GM19239 (cell line): ENCODE data around the gene DTX3.

Source experiments
- DNase-seq: peaks from one replicate; pipeline ENCODE4 v3.0.0; 2011; ENCODE audit warnings: low spot score; ENCODE audit not compliant: insufficient read length
- FAIRE-seq: peaks from 2 replicates; lab custom pipeline; 2011; peaks lifted over from hg19 to GRCh38; lab: Jason Lieb, UNC

Gene DTX3

DNA sequence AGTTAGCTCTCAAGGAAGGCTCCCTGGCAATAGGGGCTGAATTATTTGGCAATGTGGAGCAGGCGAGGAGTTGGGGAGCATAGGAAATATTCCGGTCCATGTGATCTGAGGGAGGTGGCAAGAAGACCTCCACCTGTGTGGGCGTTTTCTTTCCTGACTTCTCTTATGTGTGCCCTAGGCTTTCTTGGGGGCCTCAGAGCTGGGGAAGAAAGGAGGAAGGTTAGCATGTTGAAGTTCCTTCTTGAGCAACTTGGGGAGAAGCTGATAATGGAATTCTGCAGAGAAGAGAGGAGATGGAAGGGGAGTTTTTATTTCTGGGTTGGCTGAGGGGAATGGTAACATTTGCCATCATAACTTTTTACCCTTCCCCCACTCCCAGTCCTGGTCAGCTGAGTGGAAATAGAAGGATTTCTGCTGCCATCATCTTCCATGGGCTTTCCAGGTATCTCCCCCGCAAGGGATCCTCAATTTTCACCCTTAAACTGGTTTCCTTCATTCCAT lies 1.2 kb downstream of the DTX3 start:
- DNase-seq = no peak
- FAIRE-seq = no peak

GRCh38 chr12:57606399-57606798 lies 1.8 kb downstream of the DTX3 start:
- FAIRE-seq = no peak
- DNase-seq = no peak

DNA sequence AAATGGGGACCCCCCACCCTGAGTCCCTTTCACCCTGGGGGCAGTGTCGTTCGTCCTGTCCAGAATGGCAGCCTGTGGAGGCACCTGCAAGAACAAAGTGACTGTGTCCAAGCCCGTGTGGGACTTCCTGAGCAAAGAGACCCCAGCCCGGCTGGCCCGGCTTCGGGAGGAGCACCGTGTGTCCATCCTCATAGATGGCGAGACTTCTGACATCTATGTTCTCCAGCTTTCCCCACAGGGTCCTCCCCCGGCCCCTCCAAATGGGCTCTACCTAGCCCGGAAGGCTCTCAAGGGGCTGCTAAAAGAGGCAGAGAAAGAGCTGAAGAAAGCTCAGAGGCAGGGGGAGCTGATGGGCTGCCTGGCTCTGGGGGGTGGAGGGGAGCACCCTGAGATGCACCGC lies 2.2 kb downstream of the DTX3 start:
- DNase-seq (no peak), FAIRE-seq (no peak)

DNA sequence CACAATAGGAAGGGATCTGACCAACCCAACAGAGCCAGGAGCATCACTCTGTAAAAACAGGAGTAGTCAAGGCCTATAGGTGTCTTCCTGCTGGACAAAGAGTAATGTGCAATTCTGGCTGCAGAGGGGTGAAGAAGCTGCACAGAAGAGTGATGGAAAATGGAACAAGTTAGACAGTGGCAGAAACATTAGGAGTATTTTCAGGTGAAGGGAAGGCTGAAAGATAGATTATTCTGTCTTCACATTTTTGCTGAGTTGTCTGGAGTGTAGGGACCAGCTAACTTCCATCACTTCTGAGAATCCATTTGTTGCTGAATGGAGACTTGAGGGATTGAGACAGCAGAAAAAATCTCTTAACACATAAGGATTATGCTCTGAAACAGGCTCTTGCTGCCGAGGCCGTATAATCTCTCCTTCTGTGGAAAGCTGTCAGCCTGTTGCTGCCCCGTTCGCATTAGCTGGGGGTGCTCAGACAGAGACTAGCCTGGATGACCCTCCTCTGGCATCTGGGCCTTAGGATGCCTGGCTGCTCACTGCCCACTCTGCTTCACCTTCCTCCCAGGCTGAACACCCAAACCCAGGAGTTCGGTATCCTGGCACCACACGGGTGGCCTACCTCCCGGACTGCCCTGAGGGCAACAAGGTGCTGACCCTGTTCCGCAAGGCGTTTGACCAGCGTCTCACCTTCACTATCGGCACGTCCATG lies 3.5 kb downstream of the DTX3 start:
- no peak for DNase-seq
- no peak for FAIRE-seq

GRCh38 chr12:57609101-57609780 lies 4.6 kb downstream of the DTX3 start:
- DNase-seq = no peak
- no peak for FAIRE-seq

- no peak for FAIRE-seq
- DNase-seq = no peak
These were observed 5.3 kb downstream of the DTX3 start for GRCh38 chr12:57609781-57610553.

- no peak for FAIRE-seq
- DNase-seq = no peak
These were observed 6.0 kb downstream of the DTX3 start for GRCh38 chr12:57610554-57611107.

- DNase-seq = peak; percentile 73
- FAIRE-seq = no peak
These were observed 6.6 kb downstream of the DTX3 start, which contains the start of gene ARHGEF25 for GRCh38 chr12:57611108-57611826. TSS of gene ARHGEF25 (plus strand) at chr12:57611435. CDS start at chr12:57611895, 460 bp downstream.

- FAIRE-seq (no peak), DNase-seq (no peak)
These were observed 7.4 kb downstream of the DTX3 start for GRCh38 chr12:57611827-57612710.

DNA sequence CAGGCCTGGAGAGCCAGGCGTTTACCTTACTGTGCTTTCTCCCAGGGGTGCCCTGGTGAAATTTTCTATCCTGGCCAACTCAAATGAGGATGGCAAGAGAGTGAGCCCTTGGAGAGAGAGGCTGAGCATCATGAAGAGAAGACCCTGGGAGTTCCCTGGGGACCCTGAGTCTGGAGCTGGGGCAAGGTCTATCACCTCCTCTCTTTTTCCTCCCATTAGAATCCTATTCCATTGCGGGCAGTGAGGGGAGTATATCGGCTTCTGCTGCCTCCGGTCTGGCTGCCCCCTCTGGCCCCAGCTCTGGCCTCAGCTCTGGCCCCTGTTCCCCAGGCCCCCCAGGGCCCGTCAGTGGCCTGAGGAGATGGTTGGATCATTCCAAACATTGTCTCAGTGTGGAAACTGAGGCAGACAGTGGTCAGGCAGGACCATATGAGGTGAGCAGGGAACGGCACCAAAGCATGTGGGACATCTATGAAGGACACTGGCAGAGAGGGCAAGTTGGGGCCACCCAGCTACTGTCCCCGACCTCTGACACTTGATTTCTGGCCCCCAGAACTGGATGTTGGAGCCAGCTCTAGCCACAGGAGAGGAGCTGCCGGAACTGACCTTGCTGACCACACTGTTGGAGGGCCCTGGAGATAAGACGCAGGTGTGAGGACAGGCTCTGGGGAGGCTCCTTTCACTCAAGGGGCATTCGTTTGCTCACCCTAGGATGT lies 8.2 kb downstream of the DTX3 start:
- no peak for FAIRE-seq

DNA sequence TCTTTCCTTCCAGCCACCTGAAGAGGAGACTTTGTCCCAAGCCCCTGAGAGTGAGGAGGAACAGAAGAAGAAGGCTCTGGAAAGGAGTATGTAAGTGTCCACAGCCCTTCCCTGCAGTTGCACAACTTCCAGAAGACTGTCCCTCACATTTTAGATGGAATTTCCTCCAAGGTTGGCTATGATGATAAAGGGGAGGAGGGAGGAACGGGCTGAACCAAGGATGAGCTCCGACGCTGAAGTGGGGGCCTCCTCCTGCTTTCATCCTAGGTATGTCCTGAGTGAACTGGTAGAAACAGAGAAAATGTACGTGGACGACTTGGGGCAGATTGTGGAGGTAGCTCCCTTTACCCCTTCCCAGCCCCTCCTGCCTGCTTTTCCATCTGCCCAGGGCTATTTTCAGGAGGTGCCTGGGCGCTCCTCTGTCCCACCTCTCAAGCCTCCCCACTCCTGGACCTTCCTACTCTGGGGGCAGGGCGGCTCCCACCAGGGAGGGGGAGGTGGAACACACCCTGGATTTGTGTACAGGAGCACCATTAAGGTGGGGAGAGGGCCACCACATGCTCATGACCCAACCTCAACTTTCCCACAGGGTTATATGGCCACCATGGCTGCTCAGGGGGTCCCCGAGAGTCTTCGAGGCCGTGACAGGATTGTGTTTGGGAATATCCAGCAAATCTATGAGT lies 8.9 kb downstream of the DTX3 start:
- FAIRE-seq (no peak), DNase-seq (no peak)

More for the DNA sequence above, 8.2 kb downstream of the DTX3 start:
- DNase-seq = no peak

DNA sequence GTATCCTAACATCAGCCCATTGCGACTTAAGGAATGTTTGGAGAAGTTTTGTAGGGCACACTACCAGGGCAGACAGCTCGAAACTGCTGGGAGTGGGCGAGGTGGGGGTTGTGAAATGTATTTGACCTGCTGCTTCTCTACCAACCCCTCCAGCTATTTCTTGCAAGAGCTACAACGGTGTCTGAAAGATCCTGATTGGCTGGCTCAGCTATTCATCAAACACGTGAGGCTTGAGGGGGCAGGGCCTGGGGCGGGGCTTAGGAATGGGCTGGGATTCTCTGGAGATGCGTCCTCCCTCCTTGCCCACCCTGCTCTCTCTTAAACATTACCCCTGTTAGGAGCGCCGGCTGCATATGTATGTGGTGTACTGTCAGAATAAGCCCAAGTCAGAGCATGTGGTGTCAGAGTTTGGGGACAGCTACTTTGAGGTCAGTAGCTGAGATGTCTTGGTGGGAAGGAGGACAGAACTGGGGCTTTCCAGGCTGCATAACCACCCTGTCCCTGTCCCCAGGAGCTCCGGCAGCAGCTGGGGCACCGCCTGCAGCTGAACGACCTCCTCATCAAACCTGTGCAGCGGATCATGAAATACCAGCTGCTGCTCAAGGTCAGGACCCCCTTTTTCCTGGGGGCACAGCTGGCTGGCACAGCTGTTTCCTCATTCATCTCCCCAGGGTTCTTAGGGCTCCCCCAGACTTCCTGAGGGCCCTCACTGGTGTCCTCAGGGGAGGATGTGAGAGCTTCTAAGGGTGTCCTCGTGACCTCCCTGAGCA lies 9.7 kb downstream of the DTX3 start:
- FAIRE-seq (peak; percentile 82), DNase-seq (peak; percentile 72)

GRCh38 chr12:57614948-57615500 lies 10.4 kb downstream of the DTX3 start:
- FAIRE-seq = no peak

DNA sequence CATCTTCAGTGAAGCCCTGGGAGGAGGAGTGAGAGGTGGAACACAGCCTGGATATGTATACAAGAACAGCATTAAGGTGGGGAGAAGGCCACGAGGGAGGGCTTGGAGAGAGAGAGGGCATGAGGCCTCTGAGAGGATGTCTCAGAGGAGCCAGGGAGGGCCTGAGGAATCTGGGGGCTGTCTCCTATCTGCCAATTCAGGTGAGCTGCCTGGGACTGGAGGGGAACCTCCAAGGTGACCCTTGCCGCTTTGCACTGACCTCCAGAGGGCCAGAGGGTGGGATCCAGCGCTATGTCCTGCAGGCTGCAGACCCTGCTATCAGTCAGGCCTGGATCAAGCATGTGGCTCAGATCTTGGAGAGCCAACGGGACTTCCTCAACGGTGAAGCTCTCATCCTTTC lies 11.0 kb downstream of the DTX3 start:
- DNase-seq (no peak), FAIRE-seq (no peak)

More at GRCh38 chr12:57614948-57615500, 10.4 kb downstream of the DTX3 start:
- no peak for DNase-seq

DNA sequence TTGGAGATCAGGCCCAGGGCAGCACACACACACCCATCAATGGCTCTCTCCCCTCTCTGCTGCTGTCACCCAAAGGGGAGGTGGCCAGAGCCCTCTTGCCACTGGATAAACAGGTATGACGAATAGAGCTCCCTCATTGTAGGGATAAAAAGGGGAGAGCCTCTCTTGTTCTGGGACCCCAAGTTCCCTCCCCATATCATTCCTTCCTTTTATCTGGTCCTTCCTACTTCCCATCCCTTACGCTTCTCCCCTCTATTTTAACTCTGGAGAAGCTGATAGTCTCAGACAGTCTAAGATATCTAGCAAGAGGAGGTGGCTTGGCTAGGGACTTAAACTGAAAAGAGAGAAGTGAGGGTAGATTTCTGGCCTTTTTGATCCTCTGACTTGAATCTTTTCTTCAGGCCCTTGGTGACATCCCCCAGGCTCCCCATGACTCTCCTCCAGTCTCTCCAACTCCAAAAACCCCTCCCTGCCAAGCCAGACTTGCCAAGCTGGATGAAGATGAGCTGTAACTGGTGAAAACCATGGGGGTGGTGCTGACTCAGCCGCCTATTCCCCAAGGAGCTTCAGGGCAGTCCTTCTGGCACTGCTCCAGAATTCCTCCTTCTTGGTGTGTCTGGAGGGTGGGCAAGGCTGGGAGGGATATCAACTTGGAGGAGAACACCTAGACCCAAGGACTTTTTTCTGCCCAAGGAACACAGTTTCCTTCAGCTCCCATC lies 11.9 kb downstream of the DTX3 start:
- no peak for DNase-seq
- no peak for FAIRE-seq

DNA sequence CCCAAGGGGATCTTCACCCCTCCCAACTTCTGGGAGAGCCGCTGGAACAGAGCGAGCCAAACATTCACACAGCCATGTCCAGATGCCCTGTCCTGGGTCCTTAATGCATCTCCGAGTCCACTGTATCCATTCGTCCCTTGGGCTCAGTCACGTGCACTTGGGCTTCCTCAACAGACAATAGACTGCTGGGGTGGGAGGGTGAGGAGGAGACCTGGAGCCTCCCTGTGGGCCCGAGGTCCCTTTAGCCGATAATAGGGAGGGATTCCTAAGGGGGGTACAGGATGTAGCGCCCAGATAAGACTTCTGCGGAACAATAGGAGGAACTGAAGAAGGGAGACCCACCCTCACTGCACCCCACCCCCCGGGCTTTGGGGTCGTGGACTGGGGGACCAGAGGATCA lies 13.3 kb downstream of the DTX3 start:
- FAIRE-seq (no peak), DNase-seq (no peak)
